OCI-LY1 (cell line): ENCODE results near the gene ASMTL.

ENCODE experiments used
- H2AFZ ChIP-seq: fragments of 200-600 bp; sonication (generic), shearing (Covaris generic); 2 replicates; pipeline ENCODE4 v1.6.0; 2014; ENCODE audit warnings: antibody characterized with exemption, mild to moderate bottlenecking, low read length
- H3F3A ChIP-seq: fragments of 200-600 bp; sonication (generic), shearing (Covaris generic); 2 replicates; pipeline ENCODE4 v1.6.0; 2014; ENCODE audit warnings: mild to moderate bottlenecking, antibody characterized with exemption, low read length, moderate library complexity; ENCODE audit not compliant: insufficient read depth
- H3K27ac ChIP-seq: fragments of 200-600 bp; sonication (generic); 2 replicates; pipeline ENCODE4 v1.5.1; 2014; ENCODE audit warnings: low read length, mixed run types, mild to moderate bottlenecking, low read depth; ENCODE audit not compliant: poor library complexity, severe bottlenecking
- H3K27me3 ChIP-seq: fragments of 200-600 bp; sonication (generic); 2 replicates; pipeline ENCODE4 v1.6.0; 2014; ENCODE audit warnings: antibody characterized with exemption, mild to moderate bottlenecking, low read length, moderate library complexity; ENCODE audit not compliant: insufficient read depth
- H3K36me3 ChIP-seq: fragments of 200-600 bp; sonication (generic); 2 replicates; pipeline ENCODE4 v1.6.1; 2014; ENCODE audit warnings: mild to moderate bottlenecking, antibody characterized with exemption, low read length, moderate library complexity, mixed read lengths; ENCODE audit not compliant: insufficient read depth
- H3K4me1 ChIP-seq: fragments of 200-600 bp; sonication (generic); 2 replicates; pipeline ENCODE4 v1.5.1; 2014; ENCODE audit warnings: mild to moderate bottlenecking, low read length, moderate library complexity; ENCODE audit not compliant: insufficient read depth, severe bottlenecking
- H3K4me2 ChIP-seq: fragments of 200-600 bp; sonication (generic), shearing (Covaris generic); 2 replicates; pipeline ENCODE4 v1.6.1; 2014; ENCODE audit warnings: low read length
- H3K4me3 ChIP-seq: fragments of 200-600 bp; sonication (generic); 2 replicates; pipeline ENCODE4 v1.5.1; 2014; ENCODE audit warnings: low read length, low read depth, mild to moderate bottlenecking, mixed read lengths; ENCODE audit not compliant: poor library complexity, severe bottlenecking
- H3K79me2 ChIP-seq: fragments of 200-600 bp; shearing (Covaris generic); 2 replicates; pipeline ENCODE4 v1.6.1; 2016; ENCODE audit warnings: mixed run types, low read length, mixed read lengths; ENCODE audit not compliant: insufficient read depth
- H3K9ac ChIP-seq: fragments of 200-600 bp; sonication (generic), shearing (Covaris generic); 2 replicates; pipeline ENCODE4 v1.6.1; 2014; ENCODE audit warnings: mild to moderate bottlenecking, low read length, mixed read lengths
- H3K9me2 ChIP-seq: fragments of 200-600 bp; sonication (generic), shearing (Covaris generic); 2 replicates; pipeline ENCODE4 v1.6.1; 2014; ENCODE audit warnings: low read depth, mild to moderate bottlenecking, low read length, mixed read lengths
- H3K9me3 ChIP-seq: fragments of 200-600 bp; shearing (Covaris generic); 2 replicates; pipeline ENCODE4 v1.6.1; 2014; ENCODE audit warnings: low read length, mixed read lengths
- H4K20me1 ChIP-seq: fragments of 200-600 bp; sonication (generic), shearing (Covaris generic); 2 replicates; pipeline ENCODE4 v1.6.0; 2016; ENCODE audit warnings: mild to moderate bottlenecking, low read length; ENCODE audit not compliant: insufficient read depth
- CTCF ChIP-seq: fragments of 200-600 bp; sonication (generic), shearing (Covaris generic); IDR thresholded peaks from 2 replicates; pipeline ENCODE4 v1.5.1; 2017; ENCODE audit warnings: mild to moderate bottlenecking, antibody characterized with exemption, low read length, moderate library complexity, mixed read lengths
- EZH2 ChIP-seq: fragments of 200-600 bp; sonication (generic), shearing (Covaris generic); IDR thresholded peaks from 2 replicates; pipeline ENCODE4 v1.8.0; 2017; ENCODE audit warnings: borderline replicate concordance, mixed run types, mild to moderate bottlenecking, antibody characterized with exemption, low read length, moderate library complexity, mixed read lengths

Gene ASMTL

GRCh38 chrX:1500701-1501624 is 48.3 kb upstream of the ASMTL start:
- Histone ChIP-seq H3K4me3 (peak overlapping the region; percentile 30), H3K9me3 (no peaks in the 10 kb centered on the region), H3K36me3 (peaks cover 58% of the 10 kb centered on the region), H2AFZ (no peak overlapping the region), H3K9me2 (no peaks in the 10 kb centered on the region), H3K27ac (peak overlapping the region; percentile 99), H3F3A (peaks cover 20% of the 10 kb centered on the region), H3K27me3 (no peaks in the 10 kb centered on the region), H3K4me1 (peaks cover 72% of the 10 kb centered on the region), H3K79me2 (peaks cover 5% of the 10 kb centered on the region; the same call in 1 of the 2 replicates), H3K4me2 (peak overlapping the region; percentile 52), H4K20me1 (no peaks in the 10 kb centered on the region), H3K9ac (peak overlapping the region; percentile 35; the same call in 1 of the 2 replicates)
- TF ChIP-seq EZH2, result no peak
- no peak for TF ChIP-seq CTCF

- Histone ChIP-seq H3K79me2 (peaks cover 4% of the 10 kb centered on the region; the same call in 1 of the 2 replicates), H3K27me3 (no peaks in the 10 kb centered on the region), H3K9ac (peak overlapping the region; percentile 94), H3K4me2 (peak overlapping the region; percentile 91), H3K4me1 (peaks cover 63% of the 10 kb centered on the region), H2AFZ (no peak overlapping the region), H3K36me3 (peaks cover 49% of the 10 kb centered on the region), H3K9me3 (no peaks in the 10 kb centered on the region), H3K27ac (peak overlapping the region; percentile 100), H3F3A (peaks cover 18% of the 10 kb centered on the region), H4K20me1 (no peaks in the 10 kb centered on the region), H3K9me2 (no peaks in the 10 kb centered on the region), H3K4me3 (peak overlapping the region; percentile 77)
- TF ChIP-seq CTCF, result no peak
- TF ChIP-seq EZH2, result no peak
Measured at GRCh38 chrX:1496076-1496475, 43.4 kb upstream of the ASMTL start.

- Histone ChIP-seq H3K4me2 (peak overlapping the region; percentile 91), H3K4me1 (peaks cover 58% of the 10 kb centered on the region), H3K27ac (peak overlapping the region; percentile 100), H3K79me2 (no peaks in the 10 kb centered on the region), H3K9me3 (no peaks in the 10 kb centered on the region), H4K20me1 (no peaks in the 10 kb centered on the region), H3K4me3 (peak overlapping the region; percentile 77), H3K27me3 (no peaks in the 10 kb centered on the region), H3K9ac (peak overlapping the region; percentile 94), H3F3A (peaks cover 10% of the 10 kb centered on the region), H3K9me2 (no peaks in the 10 kb centered on the region), H3K36me3 (peaks cover 50% of the 10 kb centered on the region), H2AFZ (no peak overlapping the region)
- no peak for TF ChIP-seq CTCF
- no peak for TF ChIP-seq EZH2
Measured at GRCh38 chrX:1493877-1494510, 41.3 kb upstream of the ASMTL start.
